Activated CD8-positive, alpha-beta memory T cell treated with anti-CD3 and anti-CD28 coated beads, Interleukin-2, amount 50 U/mL, for 4 hours (primary cell): ENCODE results near the gene TBCC.

ENCODE experiments used
- DNase-seq: peaks from one replicate; pipeline ENCODE4 v3.0.0-alpha.2; 2020

Gene TBCC, protein sequence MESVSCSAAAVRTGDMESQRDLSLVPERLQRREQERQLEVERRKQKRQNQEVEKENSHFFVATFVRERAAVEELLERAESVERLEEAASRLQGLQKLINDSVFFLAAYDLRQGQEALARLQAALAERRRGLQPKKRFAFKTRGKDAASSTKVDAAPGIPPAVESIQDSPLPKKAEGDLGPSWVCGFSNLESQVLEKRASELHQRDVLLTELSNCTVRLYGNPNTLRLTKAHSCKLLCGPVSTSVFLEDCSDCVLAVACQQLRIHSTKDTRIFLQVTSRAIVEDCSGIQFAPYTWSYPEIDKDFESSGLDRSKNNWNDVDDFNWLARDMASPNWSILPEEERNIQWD

DNA sequence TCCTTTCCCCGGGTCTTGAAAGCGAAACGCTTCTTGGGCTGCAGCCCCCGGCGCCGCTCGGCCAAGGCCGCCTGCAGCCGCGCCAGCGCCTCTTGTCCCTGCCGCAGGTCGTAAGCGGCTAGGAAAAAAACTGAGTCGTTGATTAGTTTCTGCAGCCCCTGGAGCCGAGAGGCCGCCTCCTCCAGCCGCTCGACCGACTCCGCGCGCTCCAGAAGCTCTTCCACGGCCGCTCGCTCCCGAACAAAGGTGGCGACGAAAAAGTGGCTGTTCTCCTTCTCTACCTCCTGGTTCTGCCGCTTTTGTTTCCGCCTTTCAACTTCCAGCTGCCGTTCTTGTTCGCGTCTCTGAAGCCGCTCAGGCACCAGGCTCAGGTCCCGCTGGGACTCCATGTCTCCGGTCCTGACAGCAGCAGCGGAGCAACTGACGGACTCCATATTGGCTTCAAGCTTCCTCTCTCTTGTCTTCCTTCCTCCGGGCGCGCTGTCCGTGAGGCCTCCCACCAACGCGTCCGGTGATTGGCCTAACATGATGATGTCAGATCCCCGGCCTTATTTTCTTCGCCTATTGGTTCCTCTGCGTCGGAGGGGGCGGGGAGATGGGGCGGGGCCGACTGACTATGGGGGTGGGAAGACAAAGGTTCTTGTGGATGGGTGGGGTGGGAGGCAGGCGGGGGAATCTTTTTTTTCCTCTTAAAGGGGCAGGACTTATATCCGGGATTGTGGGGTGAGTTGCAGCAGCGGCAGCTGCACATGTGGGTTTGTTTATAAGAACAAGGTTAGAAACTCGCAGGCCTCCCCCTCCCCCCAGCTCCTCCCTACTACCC, at the start of gene TBCC:
TBCC (minus strand) TSS at position 464 of the 823 bp plus-strand sequence; CDS start at position 434, 30 bp downstream.
- DNase-seq: peak; percentile 87

DNA sequence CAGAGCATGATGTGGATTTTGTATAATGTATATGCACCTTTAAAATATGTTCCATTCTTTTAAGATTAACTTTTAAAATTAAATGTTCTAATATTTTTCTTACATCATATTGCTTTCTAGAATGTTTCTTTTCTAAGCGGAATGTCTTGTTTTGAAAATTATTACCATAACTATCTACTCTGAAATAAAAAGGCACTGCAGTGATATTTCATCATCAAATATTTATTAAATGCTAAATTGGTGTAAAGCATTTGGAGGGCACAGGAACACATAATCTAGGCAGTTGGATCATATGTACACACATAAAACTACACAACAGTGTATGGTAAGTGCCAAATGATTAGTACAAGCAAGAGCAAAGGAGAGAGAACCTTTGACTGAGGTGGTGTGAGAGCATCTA, 49.7 kb upstream of the TBCC start:
- DNase-seq: no peak

DNA sequence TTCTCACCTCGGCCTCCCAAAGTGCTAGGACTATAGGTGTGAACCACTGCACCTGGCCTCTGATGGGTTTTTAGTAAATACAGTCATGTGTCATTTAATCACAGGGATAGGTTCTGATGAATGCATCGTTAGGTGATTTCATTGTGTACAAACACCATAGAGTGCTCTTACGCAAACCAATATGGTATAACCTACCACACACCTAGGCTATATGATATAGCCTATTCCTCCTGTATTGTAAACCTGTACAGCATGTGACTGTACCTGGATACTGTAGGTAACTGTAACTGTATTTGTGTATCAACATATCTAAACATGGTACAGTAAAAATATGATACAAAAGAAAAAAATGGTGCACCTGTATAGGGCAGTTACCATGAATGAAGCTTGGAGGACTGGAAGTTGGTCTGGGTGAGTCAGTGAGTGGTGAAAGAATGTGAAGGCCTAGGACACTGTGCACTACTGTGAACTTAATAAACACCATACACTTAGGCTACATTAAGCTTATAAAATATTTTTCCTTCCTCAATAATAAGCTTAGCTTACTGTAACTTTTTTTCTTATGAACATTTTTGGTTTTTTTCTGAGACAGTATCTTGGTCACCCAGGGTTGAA, 45.9 kb upstream of the TBCC start:
- DNase-seq: no peak

DNA sequence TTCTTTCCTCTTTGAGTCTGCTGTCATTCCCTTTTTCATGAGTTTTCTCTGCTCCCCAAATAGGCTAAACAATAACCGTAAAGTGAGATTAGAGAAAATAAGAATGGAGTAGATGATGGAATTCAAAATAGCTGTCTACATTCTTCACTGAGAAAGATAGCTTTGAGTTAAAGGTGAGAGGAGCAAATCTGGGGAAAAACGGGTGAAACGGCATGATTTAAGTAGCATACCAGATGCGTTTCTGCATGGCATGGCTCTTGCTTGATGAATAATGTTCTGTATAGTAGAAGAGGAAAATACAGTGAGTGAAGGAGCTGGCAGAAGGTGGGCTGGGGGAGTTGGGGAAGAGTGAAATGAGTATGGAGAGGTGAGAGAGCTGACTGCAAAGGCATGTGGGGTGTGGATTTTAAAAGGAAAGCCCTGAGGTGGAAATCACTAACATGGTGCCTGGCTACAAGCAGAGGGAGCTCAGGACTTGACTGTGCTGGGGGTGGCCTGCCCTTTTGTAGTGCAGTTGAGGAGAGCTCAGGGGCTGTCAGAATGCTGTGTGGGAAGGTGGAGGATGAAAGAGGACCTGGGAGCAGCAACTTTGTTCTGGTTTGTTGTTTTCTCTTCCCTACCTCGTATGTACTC, 44.8 kb upstream of the TBCC start:
- no peak for DNase-seq

DNA sequence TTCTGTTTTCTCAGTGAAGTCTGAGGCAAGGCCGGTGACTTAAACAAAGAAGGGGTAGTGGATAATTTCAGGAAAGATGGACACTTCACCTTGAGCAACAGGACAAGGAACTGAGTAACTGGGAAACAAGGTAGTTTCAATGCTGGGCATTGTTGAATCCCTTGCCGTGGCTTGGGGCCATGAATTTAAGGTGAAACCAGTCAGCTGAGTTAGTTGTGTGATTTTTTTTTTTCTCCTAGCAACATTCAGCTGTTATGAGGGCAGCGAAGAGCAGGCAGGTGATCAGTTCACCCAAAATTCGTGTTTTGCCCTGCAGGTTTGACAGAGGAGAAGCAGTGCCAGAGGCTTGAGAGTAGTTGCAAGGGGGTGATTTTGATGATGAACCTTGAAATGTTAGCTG, 42.8 kb upstream of the TBCC start:
- DNase-seq: no peak

DNA sequence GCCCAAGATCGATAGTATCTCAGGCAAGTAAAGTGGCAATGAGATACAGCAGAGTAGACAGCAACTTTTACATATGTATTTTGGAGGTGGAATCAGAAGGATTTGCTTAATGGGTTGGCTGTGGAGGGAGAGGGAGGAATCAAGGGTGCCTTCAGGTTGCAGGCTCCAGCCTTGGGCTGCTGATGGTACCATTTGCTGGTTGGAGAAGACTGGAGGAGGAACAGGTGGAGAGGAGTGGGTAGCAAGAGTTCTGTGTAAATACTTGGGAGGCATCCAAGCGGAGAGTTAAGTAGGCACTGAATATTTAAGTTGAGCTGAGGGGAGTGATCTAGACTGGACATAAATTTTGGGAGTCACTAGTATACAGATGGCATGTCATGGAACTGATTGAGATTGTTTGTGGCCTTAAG, 41.2 kb upstream of the TBCC start:
- no peak for DNase-seq

DNA sequence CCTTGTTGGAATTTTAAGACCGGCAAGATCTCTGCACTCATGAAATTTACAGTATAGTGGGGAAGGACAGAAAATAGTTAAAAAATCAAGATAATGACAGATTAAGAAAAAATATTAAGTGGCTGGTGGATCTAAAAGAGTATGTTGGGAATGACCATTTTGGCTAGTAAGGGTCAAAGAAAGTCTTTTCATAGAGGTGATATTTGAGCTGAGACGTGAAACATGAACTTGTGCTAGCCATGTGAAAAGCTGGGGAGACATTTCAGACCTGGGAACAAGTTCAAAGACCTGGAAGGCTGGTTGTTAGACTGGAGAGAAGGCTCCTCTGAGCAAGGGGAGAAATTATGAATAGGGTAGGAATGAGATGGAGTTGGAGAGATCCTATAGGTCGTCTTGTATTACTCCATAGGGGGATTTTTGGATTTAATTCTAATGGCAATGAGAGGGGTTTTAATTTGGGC, 40.7 kb upstream of the TBCC start:
- DNase-seq: no peak

DNA sequence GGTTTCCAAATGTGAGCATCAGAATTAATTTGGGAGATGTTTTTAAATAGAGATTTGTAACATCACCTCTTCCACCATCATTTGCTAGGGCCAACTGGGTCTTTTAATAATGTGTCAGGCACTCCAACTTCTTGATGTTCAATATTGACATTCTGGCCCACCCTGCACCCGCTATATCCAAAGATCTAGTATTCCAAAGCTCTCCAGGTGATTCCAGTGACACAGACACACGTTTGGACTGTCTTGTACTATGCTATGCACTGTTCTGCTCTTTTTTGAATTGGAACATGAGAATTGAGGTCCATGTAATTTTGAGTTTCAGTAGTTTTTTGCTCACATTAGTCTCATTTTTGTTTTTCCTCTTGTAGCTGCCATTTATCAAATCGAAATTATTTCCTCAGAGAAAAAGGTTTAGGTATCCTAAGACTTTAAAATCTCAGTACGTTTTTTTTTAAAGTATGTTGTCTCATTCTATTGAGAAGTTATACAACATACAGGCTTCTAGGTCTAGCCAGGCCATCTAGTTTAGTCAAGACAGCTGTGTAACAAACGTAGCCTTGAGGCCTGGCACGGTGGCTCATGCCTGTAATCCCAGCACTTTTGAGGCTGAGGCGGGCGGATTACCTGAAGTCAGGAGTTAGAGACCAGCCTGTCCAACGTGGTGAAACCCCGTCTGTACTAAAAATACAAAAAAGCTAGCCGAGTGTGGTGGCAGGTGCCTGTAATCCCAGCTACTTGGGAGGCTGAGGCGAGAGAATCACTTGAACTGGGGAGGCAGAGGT, 39.0 kb upstream of the TBCC start:
- DNase-seq: no peak

DNA sequence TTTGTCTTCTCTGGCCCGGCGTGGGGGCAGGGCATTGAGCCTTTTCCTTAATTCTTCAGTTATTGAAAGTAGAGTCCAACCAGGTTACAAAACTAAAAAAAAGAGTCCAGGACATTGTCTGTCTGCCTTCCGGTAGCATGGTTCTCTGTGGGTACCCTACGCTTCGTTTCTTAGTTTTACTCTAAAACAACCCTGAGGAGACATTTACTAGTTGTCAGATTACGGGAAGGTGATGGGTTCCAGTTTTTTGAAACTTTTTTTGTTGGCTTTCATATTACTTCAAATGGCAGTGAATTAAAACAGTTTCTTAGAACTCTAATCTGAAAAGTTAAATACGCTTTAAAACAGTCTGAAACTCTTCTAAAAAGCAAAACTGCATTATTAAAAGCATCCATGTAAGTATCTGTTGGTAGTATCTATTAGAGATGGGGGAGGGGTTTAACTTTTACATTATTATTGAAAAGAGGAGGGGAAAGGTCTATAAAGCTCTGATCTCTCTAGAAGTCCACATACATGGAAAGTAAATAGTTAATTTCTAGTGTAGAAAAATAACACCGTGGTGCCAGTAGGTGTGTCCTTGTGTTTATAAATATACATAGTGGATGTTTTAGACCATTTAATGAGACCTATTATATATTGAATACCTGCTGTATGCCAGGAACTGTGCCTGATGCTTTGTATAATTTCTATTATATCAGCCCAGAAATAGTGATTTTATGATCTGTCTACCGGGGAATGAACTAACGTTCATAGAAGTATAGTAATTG, 38.2 kb upstream of the TBCC start:
- DNase-seq: no peak

DNA sequence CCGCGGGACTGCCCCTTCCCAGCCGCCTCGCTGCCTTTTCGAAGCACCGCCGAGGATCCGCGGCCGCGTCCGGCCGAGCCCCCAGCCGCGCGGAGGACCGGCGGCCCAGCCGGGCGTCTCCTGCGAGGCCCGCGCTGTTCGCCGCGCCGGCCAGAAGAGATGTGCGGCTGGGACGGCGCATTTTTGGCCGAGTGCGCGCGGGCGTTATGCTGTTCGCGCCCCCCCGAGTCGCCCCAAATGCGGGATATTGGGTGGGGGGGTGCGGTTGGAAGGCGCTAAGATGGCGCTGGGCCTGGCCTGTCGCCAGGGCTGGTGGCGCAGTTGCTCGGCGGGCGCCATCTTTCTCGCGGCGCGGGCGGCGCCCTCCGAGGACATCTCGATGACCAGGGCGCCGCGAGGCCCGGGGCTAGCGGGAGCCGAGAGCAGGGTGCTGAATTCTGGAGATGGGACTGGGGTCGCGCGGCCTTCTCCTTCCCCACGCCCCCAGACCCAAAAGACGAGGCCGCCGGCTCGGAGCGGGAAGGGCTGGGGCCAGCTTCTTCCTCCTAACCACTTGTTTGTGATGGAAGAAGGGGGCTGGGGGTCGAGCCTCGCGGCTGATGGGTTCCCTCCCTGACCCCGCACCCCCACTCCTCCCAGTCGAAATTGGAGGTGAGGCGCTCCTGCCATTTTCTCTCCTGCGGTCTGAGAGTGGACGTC, 37.4 kb upstream of the TBCC start:
- peak; percentile 80 for DNase-seq

DNA sequence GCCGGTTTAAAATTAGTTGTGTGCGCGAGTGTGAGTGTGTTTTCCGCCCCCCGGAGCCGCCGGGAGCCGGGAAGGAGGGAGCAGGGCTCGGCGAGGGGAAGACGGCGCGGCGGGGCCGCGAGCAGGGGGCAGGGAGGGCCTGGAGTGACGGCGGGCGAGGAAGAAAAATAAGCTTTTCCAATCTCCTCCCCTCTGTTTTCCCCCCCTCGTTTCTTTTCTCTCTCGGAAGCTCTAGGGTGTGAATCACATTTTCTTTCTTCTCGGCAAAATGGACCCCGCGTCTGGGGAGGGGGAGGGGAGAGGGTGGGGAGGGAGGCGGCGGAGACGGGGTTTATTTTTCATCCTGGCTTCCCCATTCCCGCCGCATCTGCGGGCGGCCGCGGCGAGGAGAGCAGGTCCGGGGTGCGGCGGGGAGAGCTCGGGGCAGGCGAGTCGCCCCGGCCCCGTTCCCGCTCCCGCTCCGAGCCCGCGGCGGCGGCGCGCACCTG, 36.8 kb upstream of the TBCC start:
- peak; percentile 73 for DNase-seq

DNA sequence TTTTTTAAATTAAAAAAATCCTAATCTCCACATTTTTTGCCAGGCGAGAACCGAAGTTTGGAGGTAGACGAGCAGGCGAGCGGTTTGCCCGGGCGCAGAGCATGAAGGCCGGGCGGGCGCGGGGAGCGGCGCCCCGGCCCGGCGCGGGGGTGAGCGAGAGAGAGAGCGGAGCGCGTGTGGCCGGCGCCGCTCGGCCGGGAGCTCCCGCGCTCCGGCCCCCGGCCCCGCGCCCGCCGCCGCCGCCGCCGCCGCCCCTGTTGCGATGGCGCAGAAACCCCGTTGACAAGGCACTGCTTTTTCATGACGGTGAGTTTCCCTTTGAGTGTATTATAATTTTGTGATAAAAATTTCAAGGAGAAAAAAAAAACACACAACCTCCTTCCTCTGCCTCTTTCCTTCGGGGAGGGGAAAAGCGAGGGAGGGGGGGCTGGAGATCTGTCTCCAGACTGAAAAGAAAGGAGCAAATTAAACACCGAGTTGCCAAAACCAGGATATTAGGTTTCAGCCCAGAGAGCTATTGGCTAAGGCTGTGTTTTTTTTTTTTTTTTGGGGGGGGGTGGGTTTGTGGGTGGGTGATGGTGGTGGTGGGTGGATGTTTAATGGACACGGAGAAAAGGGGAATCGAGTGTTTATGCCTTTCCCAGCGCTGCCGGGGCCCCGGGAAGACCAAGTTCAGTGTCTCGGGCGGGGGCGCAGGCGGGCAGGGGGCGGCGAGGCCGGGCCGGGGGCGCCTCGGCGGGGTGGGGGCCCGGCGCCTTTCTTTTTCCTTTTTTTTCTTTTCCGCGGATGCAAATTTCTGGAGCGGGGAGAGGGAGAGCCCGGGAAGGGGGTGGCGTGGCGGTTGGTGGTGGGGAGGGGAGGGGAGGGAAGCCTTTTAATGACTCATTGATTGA, 36.1 kb upstream of the TBCC start, which contains the start of gene BICRAL:
BICRAL (plus strand) TSS at position 257 of the 893 bp plus-strand sequence. CDS start 39,971 bp downstream, outside the sequence.
- DNase-seq: peak; percentile 76

DNA sequence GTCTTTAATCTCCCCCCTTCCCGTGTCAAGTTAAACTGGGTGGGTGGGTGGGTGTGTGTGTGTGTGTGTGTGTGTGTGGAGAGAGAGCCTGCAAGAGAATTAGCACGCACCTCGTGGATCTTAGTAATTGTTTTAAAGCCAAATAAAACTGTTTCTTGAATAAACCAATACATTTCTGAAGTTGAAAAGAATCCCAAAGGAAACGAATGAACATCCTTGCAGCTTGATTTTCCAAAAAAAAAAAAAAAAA, 35.6 kb upstream of the TBCC start:
- DNase-seq: no peak

DNA sequence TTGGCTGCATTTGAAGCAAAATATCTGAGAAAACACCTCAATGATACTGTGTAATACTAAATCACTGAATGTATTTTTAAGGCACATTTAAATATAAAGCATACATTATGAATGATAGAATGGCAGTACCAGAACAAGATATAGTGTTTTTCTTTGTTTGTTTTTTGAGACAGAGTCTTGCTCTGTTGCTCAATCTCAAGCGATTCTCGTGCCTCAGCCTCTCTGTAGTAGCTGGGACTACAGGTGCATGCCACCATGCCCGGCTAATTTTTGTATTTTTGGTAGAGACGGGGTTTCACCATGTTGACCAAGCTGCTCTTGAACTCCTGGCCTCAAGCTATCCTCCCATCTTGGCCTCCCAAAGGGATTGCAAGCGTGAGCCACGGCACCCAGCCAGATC, 33.6 kb upstream of the TBCC start:
- DNase-seq: no peak

DNA sequence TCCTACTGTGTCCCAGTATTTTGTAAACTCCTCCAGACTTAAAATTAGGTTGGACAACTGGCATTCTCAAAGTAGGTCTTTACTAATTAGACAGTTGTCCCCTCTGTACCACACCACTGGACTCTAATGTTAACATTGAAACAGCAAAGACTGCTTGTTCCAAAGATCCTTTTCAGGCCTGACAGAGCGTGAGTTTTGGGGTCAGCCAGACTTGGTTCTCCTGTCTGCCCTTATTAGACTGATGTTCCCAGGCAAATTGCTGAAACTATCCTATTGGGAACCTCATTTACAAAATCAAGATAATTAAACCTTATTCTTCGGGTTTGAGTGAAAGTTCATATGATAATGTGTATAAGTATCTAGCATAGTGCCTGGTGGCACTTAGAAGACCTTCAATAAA, 32.2 kb upstream of the TBCC start:
- no peak for DNase-seq

DNA sequence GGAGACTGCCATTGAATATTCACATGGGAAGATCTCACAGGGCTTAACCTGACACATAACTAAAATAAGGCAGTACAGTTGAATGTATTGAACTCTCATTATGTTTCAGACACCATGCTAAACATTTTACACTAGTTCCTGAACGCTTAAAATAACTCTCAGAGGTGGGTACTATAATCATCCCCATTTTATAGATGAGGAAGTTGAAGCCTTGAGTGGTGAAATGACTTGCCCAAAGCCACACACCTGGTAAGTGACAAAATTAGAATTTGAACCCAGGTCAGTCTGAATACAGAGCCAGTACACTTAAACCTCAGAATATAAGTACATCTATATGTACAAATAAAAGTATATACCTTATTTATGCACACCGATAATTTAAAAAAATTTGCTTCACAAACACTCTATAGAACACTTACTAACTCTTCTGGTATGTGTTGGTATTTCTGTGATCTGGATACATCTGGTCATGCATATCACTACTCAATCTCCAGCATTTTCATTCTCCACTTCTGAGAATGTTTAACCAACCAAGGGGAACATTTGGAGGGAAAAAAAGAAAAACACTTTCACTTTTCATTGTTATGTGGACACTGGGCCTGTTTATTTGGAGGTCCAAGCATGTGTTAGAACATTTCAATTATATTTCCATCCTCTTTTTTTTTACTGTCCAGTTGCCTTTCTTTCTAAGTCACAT, 31.4 kb upstream of the TBCC start:
- no peak for DNase-seq

DNA sequence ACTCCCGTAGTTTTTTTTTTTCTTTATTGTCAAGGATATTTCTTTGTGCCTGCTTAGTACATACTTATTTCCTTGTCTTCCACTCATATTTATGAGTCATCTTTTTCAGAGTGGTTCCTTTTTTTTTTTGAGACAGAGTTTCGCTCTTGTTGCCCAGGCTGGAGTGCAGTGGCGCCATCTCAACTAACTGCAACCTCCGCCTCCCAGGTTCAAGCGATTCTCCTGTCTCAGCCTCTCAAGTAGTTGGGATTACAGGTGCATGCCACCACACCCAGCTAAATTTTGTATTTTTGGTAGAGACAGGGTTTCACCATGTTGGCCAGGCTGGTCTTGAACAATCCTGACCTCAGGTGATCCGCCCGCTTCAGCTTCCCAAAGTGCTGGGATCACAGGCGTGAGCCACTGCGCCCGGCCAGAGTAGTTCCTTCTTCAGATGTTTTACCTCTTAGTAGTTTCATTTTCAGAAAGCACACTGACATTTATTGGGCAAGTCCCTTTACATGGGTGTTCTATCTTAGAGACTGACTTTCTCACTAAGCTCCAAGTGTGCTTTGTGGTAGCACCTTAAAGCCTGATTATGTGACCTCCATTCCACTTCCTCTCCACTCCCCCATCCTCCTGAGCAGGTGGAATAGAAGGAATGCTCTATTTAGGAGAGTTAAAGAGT, 29.1 kb upstream of the TBCC start:
- peak; percentile 29 for DNase-seq

DNA sequence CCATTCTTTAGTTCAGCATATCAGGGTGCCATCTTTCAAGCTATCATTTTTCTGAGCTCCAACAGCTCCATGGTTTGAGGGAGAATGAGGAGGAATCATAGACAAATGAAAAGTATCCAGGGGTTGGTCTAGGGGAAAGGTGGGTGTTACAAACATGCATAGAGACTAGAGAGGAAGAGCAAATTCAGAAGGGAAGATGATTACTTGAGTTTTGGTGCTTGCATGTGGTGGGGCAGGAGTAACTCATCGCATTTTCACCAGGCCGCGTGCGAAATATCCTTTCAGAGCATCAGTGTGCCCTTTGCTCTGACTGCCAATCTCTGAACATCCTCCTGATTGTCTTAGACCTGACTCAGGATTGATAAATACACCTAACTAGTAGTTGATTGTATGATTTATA, 28.3 kb upstream of the TBCC start:
- DNase-seq: peak; percentile 37

DNA sequence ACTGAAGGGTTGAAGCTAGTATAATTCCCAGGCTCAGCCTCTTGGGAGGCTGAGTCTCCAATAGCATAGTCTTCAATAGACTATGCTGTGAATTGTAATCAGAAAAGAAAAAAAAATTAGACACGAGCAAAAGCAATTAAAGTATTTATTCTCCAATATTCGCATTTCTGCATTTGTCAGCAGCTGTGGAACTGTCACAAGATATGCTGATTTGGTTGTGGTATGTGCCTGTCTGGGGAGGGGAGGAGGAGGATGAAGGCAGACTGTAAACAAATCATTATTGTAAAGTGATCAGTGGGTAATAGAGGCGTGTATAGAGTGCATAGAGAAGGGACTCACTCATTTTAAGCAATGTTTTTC, 25.8 kb upstream of the TBCC start:
- DNase-seq: no peak
